Activated T-cell treated with anti-CD3 and anti-CD28 coated beads, Interleukin-2, amount 50 U/mL, for 4 hours (primary cell): ENCODE measurements around the gene SCUBE1. TPM values are rescaled to one million over a fixed set of nuclear protein-coding genes. Genes with fewer than 3 reads are reported as not detected.

ENCODE experiments used
- ATAC-seq, 2 donors: fragments of 200-7000 bp; cut with Tn5 transposase; one replicate each; pipeline ENCODE4 v1.10.0; 2021
- DNase-seq: peaks from one replicate; pipeline ENCODE4 v3.0.0-alpha.2; 2020
- H3K27me3 Mint-ChIP-seq: one replicate; pipeline ENCODE4 v1.8.0; 2021; ENCODE audit warnings: low read depth, mixed read lengths
- H3K36me3 Mint-ChIP-seq: one replicate; pipeline ENCODE4 v1.8.0; 2022; ENCODE audit warnings: mixed read lengths; ENCODE audit not compliant: insufficient read depth
- H3K4me1 Mint-ChIP-seq: one replicate; pipeline ENCODE4 v1.8.0; 2021; ENCODE audit warnings: low read depth, mixed read lengths
- H3K4me3 Mint-ChIP-seq: one replicate; pipeline ENCODE4 v1.8.0; 2021; ENCODE audit warnings: mild to moderate bottlenecking, moderate library complexity, mixed read lengths
- H3K9me3 Mint-ChIP-seq: one replicate; pipeline ENCODE4 v1.8.0; 2021; ENCODE audit warnings: mixed read lengths
- total RNA-seq, 3 donors: library from RNA; stranded (reverse); gene quantifications; one replicate each; pipeline ENCODE4 v1.2.1, GENCODE V29; 2021

SCUBE1 gene
- total RNA-seq, 3 donors from 2014 or later = 0.08 TPM; not detected in 2

GRCh38 chr22:43267332-43267980 lies 75.7 kb downstream of the SCUBE1 start:
- no peak overlapping the region for H3K4me3 Mint-ChIP-seq
- H3K36me3 Mint-ChIP-seq = no peaks in the 10 kb centered on the region
- H3K9me3 Mint-ChIP-seq = no peaks in the 10 kb centered on the region
- DNase-seq = no peak
- H3K4me1 Mint-ChIP-seq = peaks cover 29% of the 10 kb centered on the region
- no peaks in the 10 kb centered on the region for H3K27me3 Mint-ChIP-seq
- no peak for ATAC-seq

- ATAC-seq = no peak
- Mint-ChIP-seq H3K36me3 (no peaks in the 10 kb centered on the region), H3K4me3 (no peak overlapping the region), H3K27me3 (no peaks in the 10 kb centered on the region), H3K4me1 (peaks cover 30% of the 10 kb centered on the region), H3K9me3 (no peaks in the 10 kb centered on the region)
- DNase-seq = no peak
These were observed 77.1 kb downstream of the SCUBE1 start for GRCh38 chr22:43266076-43266475.

- Mint-ChIP-seq H3K4me1 (peaks cover 30% of the 10 kb centered on the region), H3K27me3 (no peaks in the 10 kb centered on the region), H3K4me3 (peak overlapping the region; percentile 71), H3K36me3 (no peaks in the 10 kb centered on the region), H3K9me3 (no peaks in the 10 kb centered on the region)
- DNase-seq (peak; percentile 81), ATAC-seq (peak; percentile 94 to 96)
These were observed 79.3 kb downstream of the SCUBE1 start for GRCh38 chr22:43263645-43264514.

- H3K4me1 Mint-ChIP-seq = peaks cover 30% of the 10 kb centered on the region
- H3K9me3 Mint-ChIP-seq = no peaks in the 10 kb centered on the region
- H3K27me3 Mint-ChIP-seq = no peaks in the 10 kb centered on the region
- H3K36me3 Mint-ChIP-seq = no peaks in the 10 kb centered on the region
- ATAC-seq = peak; percentile 20 to 55
- DNase-seq = no peak
- peak overlapping the region; percentile 71 for H3K4me3 Mint-ChIP-seq
These were observed 80.1 kb downstream of the SCUBE1 start for GRCh38 chr22:43262990-43263644.

GRCh38 chr22:43260331-43261231 lies 82.6 kb downstream of the SCUBE1 start:
- no peaks in the 10 kb centered on the region for H3K36me3 Mint-ChIP-seq
- H3K4me3 Mint-ChIP-seq = no peak overlapping the region
- H3K4me1 Mint-ChIP-seq = peaks cover 39% of the 10 kb centered on the region
- no peaks in the 10 kb centered on the region for H3K9me3 Mint-ChIP-seq
- peaks cover 3% of the 10 kb centered on the region for H3K27me3 Mint-ChIP-seq
- ATAC-seq = no peak
- no peak for DNase-seq

GRCh38 chr22:43257961-43258360 lies 85.2 kb downstream of the SCUBE1 start:
- no peak for ATAC-seq
- H3K36me3 Mint-ChIP-seq = no peaks in the 10 kb centered on the region

GRCh38 chr22:43257549-43257948 lies 85.6 kb downstream of the SCUBE1 start:
- DNase-seq (no peak), ATAC-seq (no peak)
- Mint-ChIP-seq H3K4me1 (peaks cover 11% of the 10 kb centered on the region), H3K27me3 (peaks cover 3% of the 10 kb centered on the region), H3K9me3 (no peaks in the 10 kb centered on the region), H3K4me3 (no peak overlapping the region), H3K36me3 (no peaks in the 10 kb centered on the region)

More at GRCh38 chr22:43257961-43258360, 85.2 kb downstream of the SCUBE1 start:
- no peak for DNase-seq
- Mint-ChIP-seq H3K27me3 (peaks cover 3% of the 10 kb centered on the region), H3K4me3 (no peak overlapping the region), H3K9me3 (no peaks in the 10 kb centered on the region), H3K4me1 (peaks cover 14% of the 10 kb centered on the region)

- Mint-ChIP-seq H3K4me3 (no peak overlapping the region), H3K36me3 (no peaks in the 10 kb centered on the region), H3K9me3 (no peaks in the 10 kb centered on the region), H3K4me1 (peaks cover 9% of the 10 kb centered on the region), H3K27me3 (peaks cover 3% of the 10 kb centered on the region)
- ATAC-seq (no peak), DNase-seq (no peak)
These were observed 86.1 kb downstream of the SCUBE1 start for GRCh38 chr22:43256976-43257545.

- Mint-ChIP-seq H3K4me1 (peaks cover 9% of the 10 kb centered on the region), H3K9me3 (no peaks in the 10 kb centered on the region), H3K4me3 (no peak overlapping the region), H3K27me3 (peaks cover 3% of the 10 kb centered on the region), H3K36me3 (no peaks in the 10 kb centered on the region)
- DNase-seq (no peak), ATAC-seq (no peak)
These were observed 86.6 kb downstream of the SCUBE1 start for GRCh38 chr22:43256569-43256968.

- Mint-ChIP-seq H3K27me3 (peaks cover 6% of the 10 kb centered on the region), H3K36me3 (no peaks in the 10 kb centered on the region), H3K9me3 (no peaks in the 10 kb centered on the region), H3K4me1 (peaks cover 9% of the 10 kb centered on the region), H3K4me3 (no peak overlapping the region)
- ATAC-seq = no peak
- DNase-seq = no peak
These were observed 87.9 kb downstream of the SCUBE1 start for GRCh38 chr22:43255299-43255698.

- Mint-ChIP-seq H3K4me1 (peaks cover 9% of the 10 kb centered on the region), H3K36me3 (no peaks in the 10 kb centered on the region), H3K9me3 (no peaks in the 10 kb centered on the region), H3K4me3 (no peak overlapping the region), H3K27me3 (peaks cover 6% of the 10 kb centered on the region)
- no peak for DNase-seq
- ATAC-seq = no peak
These were observed 89.3 kb downstream of the SCUBE1 start for GRCh38 chr22:43253839-43254238.

GRCh38 chr22:43252319-43252718 lies 90.9 kb downstream of the SCUBE1 start:
- Mint-ChIP-seq H3K4me3 (no peak overlapping the region), H3K36me3 (no peaks in the 10 kb centered on the region), H3K4me1 (peaks cover 9% of the 10 kb centered on the region), H3K27me3 (peaks cover 6% of the 10 kb centered on the region), H3K9me3 (no peaks in the 10 kb centered on the region)
- ATAC-seq = no peak
- DNase-seq = no peak

- DNase-seq = no peak
- no peaks in the 10 kb centered on the region for H3K36me3 Mint-ChIP-seq
- no peaks in the 10 kb centered on the region for H3K4me1 Mint-ChIP-seq
- no peak overlapping the region for H3K4me3 Mint-ChIP-seq
- H3K9me3 Mint-ChIP-seq = no peaks in the 10 kb centered on the region
- H3K27me3 Mint-ChIP-seq = peaks cover 3% of the 10 kb centered on the region
- ATAC-seq = no peak
These were observed 93.2 kb downstream of the SCUBE1 start for GRCh38 chr22:43249789-43250471.
